Transverse colon (tissue), 3 donors: ENCODE results near the gene SLC7A8.

Experiments
- EP300 ChIP-seq: sonication (generic); formaldehyde crosslinking; IDR thresholded peaks from one replicate; pipeline ENCODE4 v1.6.1; 2017; ENCODE audit warnings: antibody characterized with exemption, low read depth
- POLR2A ChIP-seq: fragments of 450-650 bp; IDR thresholded peaks from one replicate; pipeline ENCODE4 v1.6.1; 2016; ENCODE audit warnings: antibody characterized with exemption, mild to moderate bottlenecking, moderate library complexity
- TF ChIP-seq, protein P1 (sequence below), 5 experiments: fragments of 200-600 bp in 3 of 5; fragments of 450-650 bp in 2 of 5; sonication (generic) in 3 of 5; IDR thresholded peaks; 1 replicate in 2 of 5; 2 replicates in 3 of 5; pipeline ENCODE4 v1.5.1; 2016 to 2017; ENCODE audit warnings: antibody characterized with exemption in 5 of 5, inconsistent platforms in 3 of 5, mild to moderate bottlenecking in 2 of 5, moderate library complexity in 1 of 5

GRCh38 chr14:23093991-23094665, 89.3 kb downstream of the SLC7A8 start:
- TF ChIP-seq, protein P1, sequence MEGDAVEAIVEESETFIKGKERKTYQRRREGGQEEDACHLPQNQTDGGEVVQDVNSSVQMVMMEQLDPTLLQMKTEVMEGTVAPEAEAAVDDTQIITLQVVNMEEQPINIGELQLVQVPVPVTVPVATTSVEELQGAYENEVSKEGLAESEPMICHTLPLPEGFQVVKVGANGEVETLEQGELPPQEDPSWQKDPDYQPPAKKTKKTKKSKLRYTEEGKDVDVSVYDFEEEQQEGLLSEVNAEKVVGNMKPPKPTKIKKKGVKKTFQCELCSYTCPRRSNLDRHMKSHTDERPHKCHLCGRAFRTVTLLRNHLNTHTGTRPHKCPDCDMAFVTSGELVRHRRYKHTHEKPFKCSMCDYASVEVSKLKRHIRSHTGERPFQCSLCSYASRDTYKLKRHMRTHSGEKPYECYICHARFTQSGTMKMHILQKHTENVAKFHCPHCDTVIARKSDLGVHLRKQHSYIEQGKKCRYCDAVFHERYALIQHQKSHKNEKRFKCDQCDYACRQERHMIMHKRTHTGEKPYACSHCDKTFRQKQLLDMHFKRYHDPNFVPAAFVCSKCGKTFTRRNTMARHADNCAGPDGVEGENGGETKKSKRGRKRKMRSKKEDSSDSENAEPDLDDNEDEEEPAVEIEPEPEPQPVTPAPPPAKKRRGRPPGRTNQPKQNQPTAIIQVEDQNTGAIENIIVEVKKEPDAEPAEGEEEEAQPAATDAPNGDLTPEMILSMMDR (IDR thresholded peaks at IDR 0.05) = no peak
- TF ChIP-seq POLR2A (no peak), EP300 (no peak)
